GM21528 (cell line): ENCODE results near the gene ZNF486.
"Not testable (repeated sequence)": the region's sequence is repeated elsewhere in the genome, so short reads cannot be mapped to it uniquely, and the experiment has no call there.

Source experiments
- ATAC-seq: cut with Tn5 transposase; IDR thresholded peaks from one replicate; pipeline ENCODE4 v1.9.1; 2021; ENCODE audit warnings: mild to moderate bottlenecking, moderate library complexity; ENCODE audit not compliant: unreplicated experiment, low FRiP score

The ZNF486 gene

DNA sequence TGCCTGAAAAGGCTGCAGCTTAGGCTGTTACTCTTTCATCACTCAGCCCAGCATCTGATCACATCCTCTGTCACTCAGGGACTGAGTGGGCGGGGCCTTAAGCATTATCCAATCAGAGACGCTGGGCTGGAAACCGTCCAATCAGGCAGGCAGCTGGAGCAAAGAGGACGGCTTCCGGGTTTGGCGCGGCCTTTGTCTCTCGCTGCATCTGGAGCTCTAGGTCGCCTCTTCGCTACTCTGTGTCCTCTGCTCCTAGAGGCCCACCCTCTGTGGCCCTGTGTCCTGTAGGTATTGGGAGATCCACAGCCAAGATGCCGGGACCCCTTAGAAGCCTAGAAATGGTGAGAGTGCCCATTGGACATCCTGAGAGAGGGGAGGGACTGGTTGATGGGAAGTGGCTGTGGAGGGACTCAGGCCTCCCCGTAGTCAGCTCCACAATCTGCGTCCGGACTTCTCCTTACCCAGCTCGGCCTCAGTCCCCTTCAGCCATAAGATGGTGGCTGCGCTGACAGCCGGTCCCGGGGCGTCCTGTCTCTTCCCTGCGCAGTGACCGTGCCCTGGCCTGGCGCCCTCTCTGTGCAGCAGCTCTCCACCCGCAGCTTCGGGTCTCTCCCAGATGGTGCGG is at the start of gene ZNF486:
ZNF486 (plus strand) TSS at position 195 of the 625 bp plus-strand sequence; CDS start at position 312, 117 bp downstream.
- peak; percentile 90 for ATAC-seq

DNA sequence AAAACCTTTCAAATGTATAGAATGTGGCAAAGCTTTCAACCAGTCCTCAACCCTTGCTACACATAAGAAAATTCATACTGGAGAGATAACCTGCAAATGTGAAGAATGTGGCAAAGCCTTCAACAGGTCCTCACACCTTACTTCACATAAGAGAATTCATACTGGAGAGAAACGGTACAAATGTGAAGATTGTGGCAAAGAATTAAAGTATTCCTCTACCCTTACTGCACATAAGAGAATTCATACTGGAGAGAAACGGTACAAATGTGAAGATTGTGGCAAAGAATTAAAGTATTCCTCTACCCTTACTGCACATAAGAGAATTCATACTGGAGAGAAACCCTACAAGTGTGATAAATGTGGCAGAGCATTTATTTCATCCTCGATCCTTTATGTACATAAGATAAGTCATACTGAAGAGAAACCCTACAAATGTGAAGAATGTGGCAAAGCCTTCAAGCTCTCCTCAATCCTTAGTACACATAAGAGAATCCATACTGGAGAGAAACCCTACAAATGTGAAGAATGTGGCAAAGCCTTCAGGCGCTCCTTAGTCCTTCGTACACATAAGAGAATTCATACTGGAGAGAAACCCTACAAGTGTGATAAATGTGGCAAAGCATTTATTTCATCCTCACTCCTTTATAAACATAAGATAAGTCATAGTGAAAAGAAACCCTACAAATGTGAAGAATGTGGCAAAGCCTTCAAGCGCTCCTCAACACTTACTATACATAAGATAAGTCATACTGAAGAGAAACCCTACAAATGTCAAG is 48.8 kb upstream of the ZNF486 start:
- ATAC-seq, result not testable (repeated sequence)

DNA sequence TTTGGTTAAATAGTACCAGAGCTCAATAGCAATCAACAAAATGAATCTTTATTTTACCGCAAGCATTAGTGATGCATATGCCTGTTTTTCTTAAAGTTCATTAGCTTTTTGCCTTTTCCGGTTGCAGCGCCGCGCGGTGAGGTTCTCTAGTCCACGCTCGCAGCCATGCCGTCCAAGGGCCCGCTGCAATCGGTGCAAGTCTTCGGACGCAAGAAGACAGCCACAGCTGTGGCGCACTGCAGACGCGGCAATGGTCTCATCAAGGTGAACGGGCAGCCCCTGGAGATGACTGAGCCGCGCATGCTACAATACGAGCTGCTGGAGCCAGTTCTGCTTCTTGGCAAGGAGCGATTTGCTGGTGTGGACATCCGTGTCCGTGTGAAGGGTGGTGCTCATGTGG is 42.1 kb upstream of the ZNF486 start:
- ATAC-seq, result no peak

DNA sequence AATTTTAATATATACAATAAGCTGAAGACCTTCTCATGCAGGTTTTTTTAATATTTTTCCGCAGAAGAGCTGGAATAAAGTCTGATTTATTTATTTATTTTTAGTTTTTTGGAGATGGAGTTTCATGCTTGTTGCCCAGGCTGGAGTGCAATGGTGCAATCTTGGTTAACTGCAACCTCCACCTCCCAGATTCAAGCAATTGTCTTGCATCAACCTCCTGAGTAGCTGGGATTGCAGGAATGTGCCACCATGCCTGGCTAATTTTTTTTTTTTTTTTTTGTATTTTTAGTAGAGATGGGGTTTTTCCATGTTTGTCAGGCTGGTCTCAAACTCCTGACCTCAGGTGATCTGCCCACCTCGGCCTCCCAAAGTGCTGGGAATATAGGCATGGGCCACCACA is 34.1 kb upstream of the ZNF486 start:
- not testable (repeated sequence) for ATAC-seq

DNA sequence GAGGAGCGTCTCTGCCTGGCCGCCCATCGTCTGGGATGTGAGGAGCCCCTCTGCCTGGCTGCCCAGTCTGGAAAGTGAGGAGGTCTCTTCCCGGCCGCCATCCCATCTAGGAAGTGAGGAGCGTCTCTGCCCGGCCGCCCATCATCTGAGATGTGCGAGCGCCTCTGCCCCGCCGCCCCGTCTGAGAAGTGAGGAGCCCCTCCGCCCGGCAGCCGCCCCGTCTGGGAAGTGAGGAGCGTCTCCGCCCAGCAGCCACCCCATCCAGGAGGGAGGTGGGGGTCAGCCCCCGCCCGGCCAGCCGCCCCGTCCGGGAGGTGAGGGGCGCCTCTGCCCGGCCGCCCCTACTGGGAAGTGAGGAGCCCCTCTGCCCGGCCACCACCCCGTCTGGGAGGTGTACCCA is 29.3 kb upstream of the ZNF486 start:
- ATAC-seq, result not testable (repeated sequence)

DNA sequence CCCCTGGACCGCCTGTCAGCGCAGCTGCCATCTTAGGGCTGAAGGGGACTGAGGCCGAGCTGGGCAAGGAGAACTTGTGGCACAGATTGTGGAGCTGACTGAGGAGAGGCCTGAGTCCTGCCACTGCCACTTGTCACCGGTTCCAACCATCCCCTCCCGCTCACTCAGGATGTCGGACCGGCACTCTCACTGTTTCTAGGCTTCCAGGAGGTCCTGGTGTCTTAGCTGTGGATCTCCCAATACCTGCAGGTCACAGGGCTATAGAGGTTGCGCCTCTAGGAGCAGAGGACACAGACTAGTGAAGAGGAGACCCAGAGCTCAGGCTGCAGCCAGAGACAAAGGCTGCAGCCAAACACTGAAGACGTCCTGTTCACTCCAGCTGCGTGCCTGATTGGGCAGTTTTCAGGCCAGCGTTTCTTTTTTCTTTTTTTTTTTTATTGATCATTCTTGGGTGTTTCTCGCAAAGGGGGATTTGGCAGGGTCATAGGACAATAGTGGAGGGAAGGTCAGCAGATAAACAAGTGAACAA is 15.3 kb upstream of the ZNF486 start:
- no peak for ATAC-seq

DNA sequence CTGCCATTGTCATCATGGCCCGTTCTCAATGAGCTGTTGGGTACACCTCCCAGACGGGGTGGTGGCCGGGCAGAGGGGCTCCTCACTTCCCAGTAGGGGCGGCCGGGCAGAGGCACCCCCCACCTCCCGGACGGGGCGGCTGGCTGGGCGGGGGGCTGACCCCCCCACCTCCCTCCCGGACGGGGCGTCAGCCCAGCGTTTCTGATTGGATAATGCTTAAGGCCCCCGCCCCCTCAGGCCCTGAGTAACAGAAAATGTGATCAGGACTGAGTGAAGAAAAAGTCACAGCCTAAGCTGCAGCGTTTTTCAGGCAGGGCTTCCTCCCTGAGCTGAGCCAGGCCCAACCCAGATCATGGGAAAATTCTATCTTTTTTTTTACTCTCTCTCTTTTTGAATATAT is 14.5 kb upstream of the ZNF486 start:
- not testable (repeated sequence) for ATAC-seq

DNA sequence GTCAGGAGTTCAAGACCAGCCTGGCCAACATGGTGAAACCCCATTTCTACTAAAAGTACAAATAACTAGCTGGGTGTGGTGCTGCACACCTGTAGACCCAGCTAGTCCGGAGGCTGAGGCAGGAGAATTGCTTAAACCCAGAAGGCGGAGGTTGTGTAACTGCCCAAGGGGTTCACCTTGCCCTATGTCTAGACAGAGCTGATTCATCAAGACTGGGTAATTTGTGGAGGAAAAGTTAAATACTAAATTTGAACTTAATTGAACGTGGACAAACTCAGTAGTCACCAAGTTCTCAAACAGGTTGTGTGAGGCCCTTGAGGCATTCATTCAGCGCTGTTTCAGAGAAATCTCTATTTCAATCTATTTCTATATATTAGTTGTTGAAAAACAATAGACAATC is 13.7 kb upstream of the ZNF486 start:
- no peak for ATAC-seq

DNA sequence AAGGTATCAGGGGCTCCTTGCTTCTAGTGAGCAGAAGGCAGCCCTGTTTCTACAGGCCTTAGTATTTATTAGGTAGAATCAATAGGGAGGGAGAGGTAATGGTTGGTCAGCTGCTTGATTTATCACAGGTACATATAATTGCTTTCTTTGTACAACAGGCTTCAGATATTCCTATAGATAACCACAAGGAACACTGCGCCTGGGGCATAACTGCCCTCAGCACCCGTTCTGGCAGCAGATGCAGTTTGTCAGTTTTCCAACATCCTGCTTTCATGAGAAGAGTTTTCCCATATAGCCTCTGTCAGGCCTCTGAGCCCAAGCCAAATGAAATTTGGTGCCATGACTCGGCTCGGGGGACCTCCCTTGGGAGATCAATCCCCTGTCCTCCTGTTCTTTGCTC is 12.4 kb upstream of the ZNF486 start:
- no peak for ATAC-seq

DNA sequence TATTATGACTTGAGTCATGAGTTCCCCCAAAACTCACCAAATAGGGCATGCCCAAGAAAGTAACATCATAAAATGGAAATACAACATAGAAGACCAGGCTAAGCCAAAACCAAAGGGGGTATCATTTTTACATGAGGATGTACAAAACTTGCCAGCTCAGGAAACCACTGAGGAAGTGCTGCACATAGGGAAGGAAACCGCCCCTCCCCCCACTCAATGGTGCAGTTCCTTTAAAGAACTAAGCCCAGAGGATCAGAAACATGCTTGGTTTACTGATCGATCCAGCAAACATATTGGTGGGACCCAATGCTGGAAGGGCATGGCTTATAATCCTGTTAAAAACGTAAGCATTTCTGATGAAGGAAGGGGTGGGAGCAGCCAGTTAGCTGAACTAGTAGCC is 4.2 kb upstream of the ZNF486 start:
- ATAC-seq, result no peak

DNA sequence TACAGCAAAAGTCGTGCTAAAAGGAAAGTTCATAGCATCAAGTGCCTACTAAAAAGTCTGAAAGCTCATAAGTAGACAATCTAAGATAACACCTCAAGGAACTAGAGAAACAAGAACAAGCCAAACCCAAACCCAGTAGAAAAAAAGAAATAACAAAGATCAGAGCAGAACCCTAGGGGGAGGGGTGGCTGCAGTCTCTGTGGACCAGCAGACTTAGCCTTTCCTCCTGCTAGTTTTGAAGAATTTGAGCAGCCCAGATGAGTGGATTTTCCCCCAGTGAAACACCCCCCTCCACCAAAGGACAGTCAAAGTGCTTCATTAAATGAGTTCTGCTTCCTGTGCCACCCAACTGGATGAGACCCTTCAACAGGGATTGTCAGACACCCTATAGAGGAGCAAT is 2.6 kb upstream of the ZNF486 start:
- no peak for ATAC-seq

DNA sequence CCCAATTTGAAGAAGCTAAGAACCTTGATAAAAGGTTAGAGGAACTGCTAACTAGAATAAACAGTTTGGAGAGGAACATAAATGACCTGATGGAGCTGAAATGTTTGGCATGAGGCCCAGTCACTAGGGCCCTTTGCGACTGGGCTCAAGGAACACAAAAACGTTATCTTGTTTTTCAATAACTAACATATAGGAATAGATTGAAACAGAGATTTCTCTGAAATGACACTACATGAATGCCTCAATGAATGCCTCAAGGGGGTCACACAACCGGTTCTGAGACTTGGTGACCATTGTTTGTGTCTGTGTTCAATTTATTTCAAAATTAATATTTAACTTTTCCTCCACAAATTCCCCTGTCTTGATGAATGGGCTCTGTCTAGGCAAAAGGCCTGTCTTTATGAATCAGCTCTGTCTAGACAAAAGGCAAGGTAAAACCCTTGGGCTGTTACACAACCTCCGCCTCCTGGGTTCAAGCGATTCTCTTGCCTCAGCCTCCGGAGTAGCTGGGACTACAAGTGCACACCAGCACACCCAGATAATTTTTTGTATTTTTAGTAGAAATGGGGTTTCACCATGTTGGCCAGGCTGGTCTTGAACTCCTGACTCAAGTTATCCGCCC is 932 bp upstream of the ZNF486 start:
- no peak for ATAC-seq

DNA sequence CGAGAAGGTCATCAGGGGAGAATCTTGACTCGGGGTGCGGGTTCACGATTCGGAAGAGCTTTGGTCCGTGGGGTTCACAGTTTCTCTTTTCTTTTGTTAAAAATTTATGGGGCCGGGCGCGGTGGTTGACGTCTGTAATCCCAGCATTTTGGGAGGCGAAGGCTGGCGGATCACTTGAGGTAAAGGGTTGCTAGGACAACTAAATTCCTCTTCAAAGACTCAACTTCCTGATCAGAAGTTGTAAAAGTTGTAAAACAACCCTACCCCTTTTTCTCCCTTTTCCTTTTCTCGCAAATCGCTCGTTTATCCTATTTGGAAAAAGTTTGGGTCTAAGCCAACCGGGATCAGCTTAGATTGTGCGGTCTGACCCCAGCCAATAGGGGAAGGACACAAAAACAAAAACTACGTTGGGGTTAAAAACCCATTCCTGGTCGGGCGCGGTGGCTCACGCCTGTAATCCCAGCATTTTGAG is 673 bp downstream of the ZNF486 start:
- ATAC-seq, result no peak

DNA sequence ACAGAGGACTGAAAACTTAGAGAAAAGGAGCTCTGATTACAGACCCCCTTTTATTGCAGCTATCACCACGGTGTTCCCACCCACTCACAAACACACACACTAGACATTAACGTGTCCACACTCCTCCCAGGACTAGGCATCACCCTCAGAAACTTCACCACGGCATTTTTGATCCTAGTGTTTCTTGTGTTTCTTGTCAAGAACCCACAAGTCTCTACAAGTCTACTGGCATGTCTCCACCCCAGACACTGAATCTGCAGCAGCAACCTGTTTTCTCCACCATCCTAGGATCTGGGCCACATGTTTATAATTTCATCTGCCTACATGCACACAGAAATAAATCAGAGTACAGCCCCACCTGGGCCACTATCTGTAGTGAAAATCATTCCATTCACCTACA is 4.3 kb downstream of the ZNF486 start:
- no peak for ATAC-seq

DNA sequence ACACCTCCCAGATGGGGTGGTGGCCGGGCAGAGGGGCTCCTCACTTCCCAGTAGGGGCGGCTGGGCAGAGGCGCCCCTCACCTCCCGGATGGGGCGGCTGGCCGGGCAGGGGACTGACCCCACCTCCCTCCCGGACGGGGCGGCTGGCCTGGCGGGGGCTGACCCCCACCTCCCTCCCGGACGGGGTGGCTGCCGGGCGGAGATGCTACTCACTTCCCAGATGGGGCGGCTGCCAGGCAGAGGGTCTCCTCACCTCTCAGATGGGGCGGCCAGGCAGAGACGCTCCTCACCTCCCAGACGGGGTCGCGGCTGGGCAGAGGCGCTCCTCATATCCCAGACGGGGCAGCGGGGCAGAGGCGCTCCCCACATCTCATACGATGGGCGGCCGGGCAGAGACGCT is 8.8 kb downstream of the ZNF486 start:
- not testable (repeated sequence) for ATAC-seq

DNA sequence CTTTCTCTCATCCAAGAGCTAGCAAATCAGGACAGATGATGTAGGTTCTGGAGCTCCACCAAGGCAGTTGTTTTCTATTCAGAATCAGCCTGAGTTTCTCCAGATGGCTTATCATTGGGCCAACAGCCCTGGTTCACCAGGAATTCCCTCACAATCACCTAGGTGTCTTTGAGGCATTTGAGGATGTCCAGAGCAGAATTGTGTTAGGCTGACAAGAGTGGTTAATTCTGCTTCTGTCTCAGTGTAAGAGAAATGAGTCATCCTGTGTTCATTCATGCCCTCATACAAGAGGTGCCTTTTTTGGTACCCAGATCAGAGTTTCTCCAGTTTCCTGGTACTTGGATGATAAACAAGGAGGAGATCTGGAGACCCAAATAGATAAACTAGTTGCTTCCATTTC is 12.9 kb downstream of the ZNF486 start:
- not testable (repeated sequence) for ATAC-seq

DNA sequence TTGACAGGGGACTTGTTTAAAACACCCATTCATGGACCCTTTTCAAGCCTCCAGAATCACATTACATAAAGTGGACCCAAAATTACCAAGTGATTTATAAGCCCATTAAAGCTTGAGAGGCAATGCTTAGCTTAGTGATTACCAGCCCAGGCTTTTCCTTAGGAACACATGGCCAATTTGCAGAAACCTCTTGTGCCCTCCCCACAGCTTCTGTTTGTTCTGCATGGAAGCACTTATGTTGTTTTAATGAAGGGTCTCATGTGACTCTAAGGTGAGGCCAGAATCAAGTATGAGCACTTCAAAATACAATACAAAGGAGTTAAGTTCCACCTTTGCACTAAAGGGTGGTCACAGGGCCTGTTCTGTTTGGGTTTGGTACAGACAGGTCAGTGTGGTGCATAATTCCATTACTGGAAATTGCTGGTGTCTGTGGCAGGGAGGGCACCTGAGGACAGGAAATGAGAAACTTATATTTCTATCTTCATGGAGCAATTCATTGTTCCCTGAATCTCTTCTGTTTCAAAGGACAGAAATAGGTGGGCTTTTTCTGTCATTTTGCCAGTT is 15.3 kb downstream of the ZNF486 start:
- no peak for ATAC-seq

DNA sequence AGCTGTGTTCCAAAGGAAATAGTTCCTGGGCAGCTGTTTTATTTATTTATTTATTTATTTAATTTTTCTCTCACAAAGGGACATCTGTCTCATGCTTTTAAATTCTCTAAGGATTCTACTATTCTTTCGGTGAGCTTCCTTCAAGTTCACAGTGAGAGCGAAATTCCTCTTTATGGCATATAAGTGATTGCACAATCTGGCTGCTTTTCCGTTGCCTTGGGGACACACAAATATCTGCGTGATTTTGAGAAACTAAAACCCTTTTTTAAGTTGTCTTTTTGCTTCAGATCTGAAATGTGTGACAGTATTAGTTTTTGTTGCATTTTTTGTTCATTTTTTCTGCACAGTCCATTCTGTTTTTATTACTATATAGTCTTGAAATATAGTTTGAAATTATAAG is 19.2 kb downstream of the ZNF486 start:
- no peak for ATAC-seq

DNA sequence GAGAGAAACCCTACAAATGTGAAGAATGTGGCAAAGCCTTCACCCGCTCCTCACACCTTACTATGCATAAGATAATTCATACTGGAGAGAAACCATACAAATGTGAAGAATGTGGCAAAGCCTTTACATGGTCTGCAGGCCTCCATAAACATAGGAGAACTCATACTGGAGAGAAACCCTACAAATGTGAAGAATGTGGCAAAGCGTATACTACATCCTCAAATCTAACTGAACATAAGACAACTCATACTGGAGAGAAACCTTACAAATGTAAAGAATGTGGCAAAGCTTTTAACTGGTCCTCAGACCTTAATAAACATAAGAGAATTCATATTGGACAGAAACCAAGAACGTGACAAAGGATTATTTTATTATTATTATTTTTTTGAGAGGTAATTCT is 30.7 kb downstream of the ZNF486 start:
- no peak for ATAC-seq

DNA sequence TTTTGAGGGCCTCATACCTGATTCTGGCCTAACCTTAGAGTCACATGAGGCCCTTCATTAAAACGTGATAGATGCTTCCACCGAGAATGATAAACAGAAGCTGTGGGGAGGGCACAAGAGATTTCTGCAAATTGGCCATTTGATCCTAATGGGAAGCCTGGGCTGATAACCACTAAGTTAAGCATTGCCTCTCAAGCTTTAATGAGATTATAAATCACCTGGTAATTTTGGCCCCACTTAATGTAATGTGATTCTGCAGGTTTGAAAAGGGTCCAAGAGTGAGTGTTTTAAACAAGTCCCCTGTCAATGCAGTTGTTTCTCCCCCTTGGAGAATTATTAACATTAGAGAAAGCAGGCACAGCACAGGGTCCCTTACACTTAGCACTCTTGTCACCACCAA is 42.0 kb downstream of the ZNF486 start:
- no peak for ATAC-seq

DNA sequence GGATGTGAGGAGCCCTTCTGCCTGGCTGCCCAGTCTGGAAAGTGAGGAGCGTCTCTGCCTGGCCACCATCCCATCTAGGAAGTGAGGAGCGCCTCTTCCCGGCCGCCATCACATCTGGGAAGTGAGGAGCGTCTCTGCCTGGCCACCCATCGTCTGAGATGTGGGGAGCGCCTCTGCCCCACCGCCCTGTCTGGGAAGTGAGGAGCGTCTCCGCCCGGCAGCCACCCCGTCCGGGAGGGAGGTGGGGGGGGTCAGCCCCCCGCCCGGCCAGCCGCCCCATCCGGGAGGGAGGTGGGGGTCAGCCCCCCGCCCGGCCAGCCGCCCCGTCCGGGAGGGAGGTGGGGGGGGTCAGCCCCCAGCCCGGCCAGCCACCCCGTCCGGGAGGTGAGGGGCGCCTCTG is 47.4 kb downstream of the ZNF486 start:
- ATAC-seq, result not testable (repeated sequence)
